Thoracic aorta endothelial cell (primary cell): Measurements from ENCODE around the gene MTLN. TPM values are rescaled to one million over a fixed set of nuclear protein-coding genes. Genes with fewer than 3 reads are reported as not detected.

Source experiments
- total RNA-seq: library from RNA; depleted of rRNA; stranded (reverse); fragments of >200 nt; gene quantifications from 2 replicates; pipeline ENCODE4 v1.2.3, GENCODE V29; 2012

The MTLN gene, protein sequence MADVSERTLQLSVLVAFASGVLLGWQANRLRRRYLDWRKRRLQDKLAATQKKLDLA
- 42.3 and 44.8 TPM in 2 replicates for total RNA-seq

DNA sequence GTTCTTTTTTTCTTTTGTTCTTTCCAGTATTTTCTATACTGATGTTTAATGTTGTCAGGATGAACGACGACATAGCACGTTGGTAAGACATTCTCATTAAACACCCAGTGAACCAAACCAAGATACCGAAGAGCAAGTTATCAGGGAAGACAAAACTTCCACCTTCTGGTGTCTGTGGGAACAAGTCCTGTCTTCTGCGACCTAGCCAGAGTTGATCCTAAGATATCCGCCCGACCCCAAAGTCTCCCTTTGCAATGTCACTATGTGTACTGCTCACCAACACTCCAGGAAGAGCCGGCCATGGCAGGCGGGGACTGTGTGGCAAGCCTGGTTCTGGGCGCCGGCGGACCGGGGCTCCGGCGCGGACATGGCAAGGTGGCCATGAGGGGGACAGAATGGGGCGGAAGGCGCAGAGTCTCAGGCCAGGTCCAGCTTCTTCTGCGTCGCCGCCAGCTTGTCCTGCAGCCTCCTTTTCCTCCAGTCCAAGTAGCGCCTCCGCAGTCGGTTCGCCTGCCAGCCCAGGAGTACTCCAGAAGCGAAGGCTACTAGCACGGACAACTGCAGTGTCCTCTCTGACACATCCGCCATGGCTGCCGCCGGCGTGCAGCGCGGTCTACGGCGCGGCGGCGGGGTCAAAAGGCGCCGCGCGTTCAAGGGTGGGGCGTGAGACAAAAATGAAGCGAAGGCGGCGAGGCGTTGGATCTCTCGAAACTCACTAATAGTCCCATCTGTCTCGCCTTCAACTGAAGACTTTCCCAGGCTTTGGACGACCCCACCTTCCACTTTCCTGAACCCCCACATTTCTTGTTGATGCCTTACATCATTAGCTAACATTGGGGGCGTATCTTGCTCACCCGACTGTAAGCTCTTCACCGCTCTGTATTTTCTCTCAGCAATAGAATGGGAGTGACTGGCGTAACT lies at the start of gene MTLN:
TSS of gene MTLN (minus strand) at position 610 of the 921 bp plus-strand sequence. CDS start at position 588, 22 bp downstream.

DNA sequence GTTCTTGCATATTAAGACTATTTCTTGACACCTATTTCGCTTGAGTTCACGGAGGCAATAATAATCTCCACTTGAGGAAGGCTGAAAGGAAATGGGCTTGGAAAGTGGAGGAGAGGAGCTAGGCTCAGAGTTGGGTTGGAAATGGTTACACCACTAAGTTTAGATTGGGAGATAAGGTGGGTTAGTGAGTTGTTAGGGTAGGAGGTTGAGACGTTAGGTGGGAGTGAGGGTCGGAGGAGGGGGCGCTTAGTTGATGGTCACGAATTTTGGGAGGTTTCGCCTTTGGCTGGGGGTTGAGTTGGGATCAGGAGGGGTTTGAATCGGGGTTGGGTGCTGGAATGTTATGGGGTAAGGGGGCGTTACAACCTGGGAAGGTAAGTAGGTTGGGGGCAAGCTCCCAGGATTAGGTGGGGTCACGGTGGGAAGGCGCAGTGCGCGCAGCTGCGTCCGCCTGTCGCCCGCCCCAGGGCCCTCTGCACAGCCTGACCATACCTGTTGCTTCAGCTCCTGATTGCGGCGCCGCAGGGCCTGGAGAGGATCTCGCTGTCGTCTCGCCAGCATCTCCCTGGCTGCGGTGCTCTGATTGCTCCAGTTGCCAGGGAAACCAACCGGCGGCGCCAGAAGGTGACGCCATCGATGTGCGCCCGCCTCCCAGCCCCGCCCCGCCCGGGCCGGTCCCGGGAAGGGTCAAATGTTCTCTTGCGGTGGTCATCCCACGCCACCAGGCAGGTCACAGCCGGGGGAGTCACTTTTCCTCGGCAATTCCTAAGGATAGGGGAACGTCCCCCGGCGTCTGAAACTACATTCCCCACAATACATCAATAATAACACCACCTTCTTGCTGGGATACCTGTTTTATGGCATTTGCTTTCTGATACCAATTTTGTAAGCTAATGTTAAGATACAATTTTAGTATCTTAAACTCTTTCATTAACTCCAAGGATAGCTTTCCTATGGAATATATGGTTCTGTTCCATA lies 7.7 kb downstream of the MTLN start, which contains the start of gene NPHP1:
TSS of gene NPHP1 (minus strand) at position 606 of the 978 bp plus-strand sequence. CDS start at position 561, 45 bp downstream.

Other genes starting within 250 kb of the MTLN start
- gene MALL, start 96.7 kb downstream of the MTLN start, total RNA-seq: 102 and 223 TPM in 2 replicates
- gene NPHP1, start 7.5 kb downstream of the MTLN start, total RNA-seq: 6.1 and 7.9 TPM in 2 replicates